COLO668 (cell line): ENCODE results near the gene CHCHD1.
"Not testable (repeated sequence)": the region's sequence is repeated elsewhere in the genome, so short reads cannot be mapped to it uniquely, and the experiment has no call there.

ENCODE experiments used
- DNase-seq: peaks from one replicate; lab custom pipeline; 2025; ENCODE audit not compliant: unreplicated experiment; lab: John Stamatoyannopoulos, UW

The CHCHD1 gene

DNA sequence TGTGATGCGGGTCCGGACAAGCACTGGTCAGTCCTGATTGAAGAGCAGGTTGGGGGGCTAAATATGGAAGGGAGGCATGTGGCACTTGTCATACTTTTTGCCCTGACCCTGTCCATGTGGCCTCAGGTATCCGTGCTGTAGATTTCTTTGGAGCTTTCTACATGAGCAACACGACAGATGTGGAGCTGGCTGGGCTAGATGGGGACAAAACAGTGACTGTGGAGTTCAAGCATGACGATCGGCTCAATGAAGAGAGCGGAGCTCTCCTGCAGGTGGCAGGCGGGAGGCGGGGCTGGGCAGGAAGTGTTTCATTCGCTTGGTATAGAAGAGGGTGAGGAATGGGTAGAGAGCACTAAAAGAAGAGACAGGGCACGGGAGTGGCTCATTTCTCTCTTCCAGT is 13.0 kb upstream of the CHCHD1 start:
- peak; percentile 8 for DNase-seq

DNA sequence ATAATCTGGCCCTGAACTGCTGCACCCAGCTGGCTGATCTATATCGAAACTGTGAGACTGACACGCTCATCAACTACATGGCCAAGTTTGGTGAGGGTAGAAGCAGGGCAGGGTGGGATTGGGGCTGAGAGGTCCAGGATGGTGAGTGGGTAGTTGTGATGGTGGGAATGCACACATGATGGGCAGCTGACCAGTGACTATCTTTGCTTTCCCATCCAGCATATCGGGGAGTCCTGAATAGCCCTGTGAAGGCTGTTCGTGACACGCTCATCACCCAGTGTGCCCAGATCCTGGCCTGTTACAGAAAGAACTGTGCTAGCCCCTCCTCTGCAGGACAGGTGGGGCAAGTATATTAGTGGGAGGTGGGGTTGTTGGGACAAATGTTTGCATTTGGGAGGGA is 12.5 kb upstream of the CHCHD1 start:
- DNase-seq: no peak

DNA sequence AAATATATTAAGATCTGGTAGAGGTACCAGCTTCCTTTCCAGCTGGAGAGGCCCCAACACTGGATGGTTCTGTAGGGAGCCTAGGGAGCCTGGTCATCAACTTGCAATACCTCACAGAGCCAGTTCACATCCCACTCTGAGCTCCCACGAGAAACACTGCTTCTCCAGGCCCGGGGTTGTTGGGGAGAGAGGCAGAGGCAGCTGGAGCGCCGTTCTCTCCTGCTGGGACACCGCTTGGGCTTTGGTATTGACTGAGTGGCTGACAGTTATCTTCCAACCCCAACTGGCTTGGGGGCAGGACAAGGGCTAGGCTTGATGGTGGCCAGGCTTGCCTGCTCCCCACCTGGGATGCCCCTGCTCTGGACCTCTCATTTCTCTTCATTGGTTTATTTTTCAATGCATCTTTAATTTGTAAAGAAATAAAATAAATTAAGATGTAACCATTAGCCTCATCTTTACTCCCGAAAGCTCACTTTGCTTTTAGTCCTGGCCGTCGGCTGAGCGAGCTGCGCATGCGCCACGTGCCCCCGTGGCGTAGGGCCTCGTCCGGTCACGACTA is 10.0 kb upstream of the CHCHD1 start:
- peak; percentile 12 for DNase-seq

DNA sequence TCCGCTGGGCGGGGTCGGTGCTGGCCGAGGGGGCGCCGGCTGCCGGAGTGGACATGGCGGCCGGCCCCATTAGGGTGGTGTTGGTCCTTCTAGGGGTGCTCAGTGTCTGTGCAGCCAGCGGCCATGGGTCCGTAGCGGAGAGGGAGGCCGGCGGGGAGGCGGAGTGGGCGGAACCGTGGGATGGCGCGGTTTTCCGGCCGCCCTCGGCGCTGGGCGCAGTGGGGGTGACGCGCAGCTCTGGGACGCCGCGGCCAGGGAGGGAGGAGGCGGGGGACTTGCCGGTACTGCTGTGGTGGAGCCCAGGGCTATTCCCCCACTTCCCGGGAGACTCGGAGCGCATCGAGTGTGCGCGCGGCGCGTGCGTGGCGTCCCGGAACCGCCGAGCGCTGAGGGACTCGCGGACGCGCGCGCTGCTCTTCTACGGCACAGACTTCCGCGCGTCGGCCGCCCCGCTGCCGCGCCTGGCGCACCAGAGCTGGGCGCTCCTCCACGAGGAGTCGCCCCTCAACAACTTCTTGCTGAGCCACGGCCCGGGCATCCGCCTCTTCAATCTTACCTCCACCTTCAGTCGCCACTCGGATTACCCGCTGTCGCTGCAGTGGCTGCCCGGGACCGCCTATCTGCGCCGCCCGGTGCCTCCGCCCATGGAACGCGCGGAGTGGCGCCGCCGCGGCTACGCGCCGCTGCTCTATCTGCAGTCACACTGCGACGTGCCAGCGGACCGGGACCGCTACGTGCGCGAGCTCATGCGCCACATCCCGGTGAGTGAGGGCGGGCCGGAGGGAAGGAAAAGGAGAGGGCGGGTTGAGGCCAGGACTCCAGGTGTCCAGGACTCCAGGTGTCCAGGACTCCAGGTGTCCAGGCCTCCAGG is 9.3 kb upstream of the CHCHD1 start:
- peak; percentile 84 for DNase-seq

DNA sequence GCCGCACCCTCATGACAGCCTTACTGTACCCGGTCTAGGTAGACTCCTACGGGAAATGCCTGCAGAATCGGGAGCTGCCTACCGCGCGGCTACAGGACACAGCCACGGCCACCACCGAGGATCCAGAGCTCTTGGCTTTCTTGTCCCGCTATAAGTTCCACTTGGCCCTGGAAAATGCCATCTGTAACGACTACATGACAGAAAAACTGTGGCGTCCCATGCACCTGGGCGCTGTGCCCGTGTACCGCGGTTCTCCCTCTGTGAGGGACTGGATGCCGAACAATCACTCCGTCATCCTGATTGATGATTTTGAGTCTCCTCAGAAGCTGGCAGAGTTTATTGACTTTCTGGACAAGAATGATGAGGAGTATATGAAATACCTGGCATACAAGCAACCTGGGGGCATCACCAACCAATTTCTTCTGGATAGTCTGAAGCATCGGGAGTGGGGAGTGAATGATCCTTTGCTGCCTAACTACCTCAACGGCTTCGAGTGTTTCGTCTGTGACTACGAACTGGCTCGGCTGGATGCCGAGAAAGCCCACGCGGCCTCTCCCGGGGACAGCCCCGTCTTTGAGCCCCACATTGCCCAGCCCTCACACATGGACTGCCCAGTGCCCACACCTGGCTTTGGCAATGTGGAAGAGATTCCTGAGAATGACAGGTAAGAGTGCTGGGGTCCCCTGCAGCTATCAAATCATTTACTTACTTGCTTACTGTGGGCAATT is 8.5 kb upstream of the CHCHD1 start:
- DNase-seq: no peak

DNA sequence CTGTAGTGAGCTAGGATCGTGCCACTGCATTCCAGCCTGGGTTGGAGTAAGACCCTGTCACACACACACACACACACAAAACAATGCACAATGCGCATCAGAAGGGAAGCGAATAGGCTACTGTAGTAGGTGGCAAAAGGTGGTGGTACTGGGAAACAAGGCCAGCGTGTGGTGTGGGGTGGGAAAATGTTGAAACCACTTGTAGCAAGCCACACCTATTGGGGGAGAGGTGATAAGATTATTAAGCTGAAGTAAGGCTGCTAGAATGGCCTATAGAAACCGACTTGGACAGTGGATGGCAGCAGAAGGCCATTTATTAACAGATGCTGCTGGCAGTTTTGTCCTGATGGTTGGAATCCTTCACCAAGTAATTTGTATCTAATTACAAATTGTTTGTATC is 7.2 kb upstream of the CHCHD1 start:
- DNase-seq: no peak

DNA sequence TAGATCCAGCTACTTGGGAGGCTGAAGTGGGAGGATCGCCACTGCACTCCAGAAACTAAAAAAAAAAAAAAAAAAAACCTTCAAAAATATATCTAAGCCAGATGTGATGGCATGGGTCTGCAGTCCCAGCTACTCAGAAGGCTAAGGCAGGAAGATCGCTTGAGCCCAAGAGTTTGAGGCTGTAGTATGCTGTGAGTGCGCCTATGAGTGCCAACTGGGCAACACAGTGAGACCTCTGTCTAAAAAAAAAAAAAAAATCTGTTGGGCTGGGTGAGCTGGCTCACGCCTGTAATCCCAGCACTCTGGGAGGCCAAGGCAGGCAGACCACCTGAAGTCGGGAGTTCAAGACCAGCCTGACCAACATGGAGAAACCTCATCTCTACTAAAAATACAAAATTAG is 2.8 kb upstream of the CHCHD1 start:
- no peak for DNase-seq

DNA sequence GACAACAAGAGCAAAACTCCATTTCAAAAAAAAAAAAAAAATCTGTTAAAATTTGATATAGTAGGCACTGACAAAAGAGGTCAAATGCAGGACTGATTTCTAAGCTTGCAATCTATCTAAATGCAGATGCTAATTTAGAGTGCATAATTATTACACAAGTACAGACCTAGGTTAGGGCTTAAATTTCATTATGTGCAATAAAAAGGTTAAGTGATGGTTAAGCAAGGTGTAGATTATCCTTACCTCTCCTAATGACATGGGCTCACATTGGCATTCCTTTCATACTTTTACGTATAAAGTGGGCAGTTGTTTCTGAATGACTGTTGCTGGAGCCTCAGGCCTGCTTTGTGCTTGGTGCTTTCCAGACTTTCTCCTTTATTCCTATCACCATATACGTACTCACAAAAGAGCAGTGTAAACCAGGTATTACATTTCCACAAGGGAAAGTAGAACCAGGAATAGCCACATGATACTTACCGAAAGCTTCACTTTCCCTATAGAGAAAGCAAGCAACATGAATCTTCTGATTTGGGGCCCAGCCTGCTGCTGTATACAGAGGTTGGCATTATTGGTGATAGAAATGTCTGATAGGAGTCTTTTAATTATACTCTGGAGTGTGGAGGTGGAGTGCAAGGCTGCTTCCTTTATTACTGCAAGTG is 2.2 kb upstream of the CHCHD1 start:
- no peak for DNase-seq

DNA sequence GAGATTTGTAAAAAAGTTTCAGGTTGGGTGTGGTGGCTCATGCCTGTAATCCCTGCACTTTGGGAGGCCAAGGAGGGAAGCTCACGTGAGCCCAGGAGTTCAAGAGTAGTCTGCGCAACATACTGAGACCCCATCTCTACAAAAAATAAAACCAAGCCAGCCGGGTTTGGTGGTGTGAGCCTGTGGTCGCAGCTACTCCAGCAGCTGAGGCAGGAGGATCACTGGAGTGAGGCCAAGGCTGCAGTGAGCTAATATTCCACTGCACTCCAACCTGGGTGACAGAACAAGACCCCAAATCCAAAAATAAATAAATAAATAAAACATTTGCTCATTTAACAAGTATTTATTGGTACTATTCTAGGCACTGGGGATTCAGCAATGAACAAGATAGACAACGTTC is 1.5 kb upstream of the CHCHD1 start:
- no peak for DNase-seq

DNA sequence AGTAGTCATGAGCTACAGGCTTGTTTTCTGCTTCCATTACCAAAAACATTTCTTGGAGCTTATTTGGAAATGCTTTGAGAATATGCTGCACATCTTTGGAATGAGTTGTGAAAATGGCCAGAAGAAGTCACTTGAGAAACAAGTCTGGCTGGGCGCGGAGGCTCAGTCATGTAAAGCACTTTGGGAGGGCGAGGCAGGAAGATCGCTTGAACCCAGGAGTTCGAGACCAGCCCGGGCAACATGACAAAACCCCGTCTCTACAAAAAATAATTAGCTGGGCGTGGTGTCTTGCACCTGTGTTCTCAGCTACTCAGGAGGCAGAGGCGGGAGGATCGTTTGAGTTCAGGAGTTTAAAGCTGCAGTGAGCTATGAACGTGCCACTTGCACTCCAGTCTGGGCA is 882 bp upstream of the CHCHD1 start:
- DNase-seq: no peak

DNA sequence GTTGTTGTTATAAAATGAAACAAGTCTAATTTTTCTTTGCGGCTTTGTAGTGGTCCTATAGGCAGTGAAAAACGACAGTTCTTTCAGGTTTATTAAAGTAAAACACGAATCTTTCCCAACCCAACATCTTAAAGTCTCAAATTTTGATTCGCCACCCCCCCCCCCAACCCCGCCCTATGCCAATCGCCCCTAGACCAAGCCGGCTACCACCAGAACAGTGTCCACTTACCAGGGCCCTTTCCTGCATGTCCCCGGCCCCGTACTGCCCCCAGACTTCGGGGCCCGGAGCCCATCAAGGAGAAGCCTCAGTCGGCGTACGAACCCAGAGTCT is 335 bp upstream of the CHCHD1 start:
- DNase-seq: no peak

DNA sequence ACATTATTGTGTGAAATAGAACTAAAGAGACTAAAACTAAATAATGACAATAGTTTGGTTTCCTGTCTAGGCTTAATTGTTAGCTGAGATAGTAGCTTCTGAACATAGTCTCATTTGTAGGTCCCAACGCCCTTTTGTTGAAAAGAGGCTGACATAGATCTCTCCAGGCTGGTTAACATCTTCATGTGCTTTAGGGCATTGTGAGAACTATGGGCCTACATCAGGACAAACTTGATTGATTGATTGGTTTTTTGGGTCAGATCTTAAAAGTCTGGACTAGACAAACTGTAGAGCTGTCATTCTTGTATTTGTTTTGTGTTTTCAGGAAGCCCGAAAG is 869 bp downstream of the CHCHD1 start:
- no peak for DNase-seq

DNA sequence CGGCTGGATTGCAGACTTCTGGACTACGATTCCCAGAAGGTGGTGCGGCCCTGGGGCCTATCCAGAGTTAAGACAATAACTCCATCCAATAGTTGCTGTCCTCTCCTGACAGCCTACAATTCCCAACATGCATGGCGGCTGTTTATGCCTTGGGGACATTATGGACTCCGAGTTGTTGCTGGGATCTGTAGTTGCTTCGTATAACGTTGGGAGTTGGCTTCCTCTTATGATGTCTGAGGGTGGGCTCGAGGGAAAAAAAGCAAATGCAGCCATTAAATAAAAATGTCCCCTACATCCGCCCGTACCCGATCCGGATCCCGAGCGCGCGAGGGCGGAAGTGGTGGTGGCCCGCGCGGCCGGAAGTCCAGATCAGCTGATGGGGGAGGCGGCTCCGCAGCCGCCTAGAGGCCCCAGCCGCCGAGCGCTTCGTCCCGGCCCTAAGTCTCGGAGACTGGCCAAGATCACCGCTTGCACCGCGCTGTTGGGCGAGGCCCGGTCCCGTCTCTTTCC is 3.4 kb downstream of the CHCHD1 start, which contains the start of gene ZSWIM8:
TSS of gene ZSWIM8 (plus strand) at position 396 of the 510 bp plus-strand sequence. CDS start 273 bp downstream, outside the sequence.
- peak; percentile 83 for DNase-seq

DNA sequence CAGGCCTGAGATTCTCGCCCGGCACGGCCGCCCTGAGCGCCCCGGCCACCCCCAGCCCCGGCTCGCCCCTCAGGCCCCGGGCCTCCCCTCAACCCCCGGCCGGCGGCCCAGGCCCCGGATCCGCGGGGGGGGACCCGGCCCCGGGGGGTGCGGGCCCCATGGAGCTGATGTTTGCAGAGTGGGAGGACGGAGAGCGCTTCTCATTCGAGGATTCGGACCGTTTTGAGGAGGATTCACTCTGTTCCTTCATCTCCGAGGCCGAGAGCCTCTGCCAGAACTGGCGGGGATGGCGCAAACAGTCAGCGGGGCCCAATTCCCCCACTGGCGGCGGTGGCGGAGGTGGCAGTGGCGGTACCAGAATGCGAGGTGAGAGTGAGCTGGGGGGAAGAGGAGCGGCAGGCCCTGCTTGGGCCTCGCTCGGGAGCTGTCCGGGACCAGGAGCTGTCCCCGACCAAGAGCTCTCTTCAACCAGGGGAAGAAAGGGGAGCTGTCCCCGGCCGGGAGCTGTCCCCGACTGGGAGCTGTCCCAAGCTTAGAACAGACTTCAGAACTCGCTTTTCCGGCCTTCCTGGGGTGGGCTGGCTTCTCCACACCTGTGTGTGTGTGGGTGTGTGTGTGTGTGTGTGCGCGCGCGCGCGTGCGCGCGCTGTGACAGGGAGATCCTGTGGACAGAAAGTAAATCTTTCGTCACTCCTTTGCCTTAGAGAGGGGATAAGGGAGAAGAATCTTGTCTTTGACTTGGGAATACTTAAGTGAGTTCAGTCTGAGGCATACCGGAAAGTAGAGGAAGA is 4.1 kb downstream of the CHCHD1 start:
- peak; percentile 29 for DNase-seq

DNA sequence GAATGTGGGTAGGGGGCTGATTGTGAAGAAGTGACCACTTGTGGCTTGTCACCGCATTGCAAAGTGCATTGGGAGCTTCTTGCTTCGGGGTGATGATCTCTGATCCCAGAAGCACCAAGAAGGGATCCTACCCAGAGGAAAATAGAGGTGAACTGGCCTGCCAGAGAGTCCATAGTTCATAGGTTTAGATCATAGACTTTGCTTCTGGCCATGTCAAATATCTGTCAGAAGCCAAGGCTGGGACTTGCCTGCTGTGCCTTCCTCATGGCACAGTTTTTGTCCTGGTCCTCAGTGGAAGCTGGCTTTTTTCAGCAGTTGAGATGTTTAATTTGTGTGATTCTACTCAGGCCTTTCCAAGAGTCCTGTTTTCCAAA is 4.7 kb downstream of the CHCHD1 start:
- no peak for DNase-seq

DNA sequence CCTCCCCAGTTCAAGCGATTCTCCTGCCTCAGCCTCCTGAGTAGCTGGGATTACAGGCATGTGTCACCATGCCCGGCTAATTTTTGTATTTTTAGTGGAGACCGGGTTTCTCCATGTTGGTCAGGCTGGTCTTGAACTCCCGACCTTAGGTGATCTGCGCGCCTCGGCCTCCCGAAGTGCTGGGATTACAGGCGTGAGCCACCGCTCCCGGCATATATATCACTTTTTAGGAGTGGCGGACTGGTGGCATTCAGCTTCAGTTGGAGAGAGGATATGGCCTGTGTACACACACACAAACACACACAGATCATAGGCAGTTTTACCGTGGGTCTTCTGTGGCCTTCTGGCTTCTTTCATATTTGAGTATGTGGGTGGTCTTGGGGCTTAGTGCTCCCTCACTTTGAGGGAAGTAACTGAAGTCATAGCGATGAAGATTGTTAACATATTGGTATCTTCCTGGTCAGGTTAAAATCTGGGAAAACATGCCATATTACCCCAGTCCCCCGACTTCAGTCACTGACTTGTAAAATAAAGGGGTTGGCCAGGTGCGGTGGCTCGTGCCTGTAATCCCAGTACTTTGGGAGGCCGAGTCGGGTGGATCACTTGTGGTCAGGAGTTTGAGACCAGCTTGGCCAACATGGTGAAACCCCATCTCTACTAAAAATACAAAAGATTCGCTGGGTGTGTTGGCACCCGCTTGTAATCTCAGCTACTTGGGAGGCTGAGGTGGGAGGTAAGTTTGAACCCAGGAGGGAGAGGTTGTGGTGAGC is 5.4 kb downstream of the CHCHD1 start:
- not testable (repeated sequence) for DNase-seq

DNA sequence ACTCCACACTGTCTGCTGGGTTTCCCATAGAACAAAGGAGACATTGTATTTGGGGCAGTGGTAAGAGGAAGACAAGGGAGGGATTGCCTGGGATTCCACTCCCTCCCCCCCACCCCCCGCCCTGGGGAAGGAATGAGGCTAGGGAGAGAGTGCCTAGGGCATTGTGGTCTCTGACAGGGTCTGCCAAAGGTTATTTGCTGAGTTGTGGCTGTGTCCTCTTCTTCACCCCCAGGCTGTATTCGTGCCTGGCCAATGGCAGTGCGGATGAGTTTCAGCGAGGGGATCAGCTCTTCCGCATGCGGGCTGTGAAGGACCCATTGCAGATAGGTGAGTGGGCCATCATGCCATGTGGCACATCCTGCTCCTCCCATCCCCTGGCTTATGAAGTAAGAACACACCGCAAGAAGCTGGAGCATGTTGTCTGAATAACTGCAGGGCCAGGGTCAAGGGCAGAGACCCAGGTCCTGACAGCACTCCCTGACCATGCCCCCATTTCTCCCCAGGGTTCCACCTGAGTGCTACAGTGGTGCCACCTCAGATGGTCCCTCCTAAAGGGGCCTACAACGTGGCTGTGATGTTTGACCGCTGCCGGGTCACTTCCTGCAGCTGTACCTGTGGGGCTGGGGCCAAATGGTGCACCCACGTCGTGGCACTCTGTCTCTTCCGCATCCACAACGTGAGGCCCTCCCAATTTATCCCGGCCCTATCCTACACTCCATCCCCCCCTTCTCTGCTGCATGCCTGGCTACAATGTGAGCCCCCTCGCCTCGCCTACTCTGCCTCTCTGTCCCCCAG is 7.2 kb downstream of the CHCHD1 start:
- DNase-seq: no peak

DNA sequence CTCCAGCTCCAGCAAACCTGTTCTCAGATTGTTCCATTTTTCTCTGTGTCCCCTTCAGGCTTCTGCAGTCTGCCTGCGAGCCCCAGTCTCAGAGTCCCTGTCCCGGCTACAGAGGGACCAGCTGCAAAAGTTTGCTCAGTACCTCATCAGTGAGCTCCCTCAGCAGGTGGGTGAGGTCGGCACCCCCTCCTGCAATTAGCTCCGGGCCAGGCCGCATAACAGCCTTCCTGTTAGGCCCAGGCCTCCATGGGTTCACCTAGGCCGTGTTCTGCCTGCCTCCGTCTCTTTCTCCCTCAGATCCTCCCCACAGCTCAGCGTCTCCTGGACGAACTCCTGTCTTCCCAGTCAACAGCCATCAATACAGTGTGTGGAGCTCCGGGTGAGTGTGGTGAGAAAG is 7.8 kb downstream of the CHCHD1 start:
- no peak for DNase-seq

DNA sequence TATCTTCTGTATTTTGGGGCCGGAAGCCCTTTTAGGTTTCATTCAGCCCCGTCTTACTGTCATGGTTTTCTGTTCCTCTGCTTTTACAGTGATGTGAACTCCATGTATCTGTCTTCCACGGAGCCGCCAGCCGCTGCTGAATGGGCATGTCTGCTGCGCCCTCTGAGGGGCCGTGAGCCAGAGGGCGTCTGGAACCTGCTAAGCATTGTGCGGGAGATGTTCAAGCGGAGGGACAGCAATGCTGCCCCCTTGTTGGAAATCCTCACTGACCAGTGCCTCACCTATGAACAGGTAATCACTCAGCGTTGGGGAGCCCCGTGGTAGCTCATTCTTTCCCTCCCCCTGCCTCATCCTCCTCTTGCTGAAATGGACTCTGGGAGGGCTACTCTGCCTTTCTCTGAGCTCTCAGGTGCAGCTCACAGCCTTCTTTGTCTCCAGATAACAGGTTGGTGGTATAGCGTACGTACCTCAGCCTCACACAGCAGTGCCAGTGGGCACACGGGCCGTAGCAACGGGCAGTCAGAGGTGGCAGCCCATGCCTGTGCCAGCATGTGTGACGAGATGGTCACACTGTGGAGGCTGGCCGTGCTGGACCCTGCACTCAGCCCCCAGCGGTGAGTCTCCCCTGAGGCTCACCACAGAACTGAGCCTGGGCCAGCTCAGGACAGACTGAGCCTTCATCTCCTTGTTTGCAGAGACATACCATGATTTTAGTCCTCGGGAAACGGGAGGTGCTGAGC is 9.2 kb downstream of the CHCHD1 start:
- DNase-seq: no peak
